ENCODE data around the gene GOLGA5.

Gene GOLGA5

GRCh38 chr14:92751819-92752218 lies 42.3 kb upstream of the GOLGA5 start:
- no peak for TF ChIP-seq CTCF (IDR thresholded peaks at IDR 0.05; ENCODE audit: low read depth, low read length)
- Histone ChIP-seq H3K27ac (no peak overlapping the region; the same call in 1 of the 2 replicates), H3K4me3 (ENCODE audit: low read depth, low read length) (no peak overlapping the region), H3K27me3 (ENCODE audit: insufficient read depth, low read depth, severe bottlenecking) (no peaks in the 10 kb centered on the region), H3K36me3 (no peaks in the 10 kb centered on the region), H3K9me3 (ENCODE audit: severe bottlenecking) (peaks cover 3% of the 10 kb centered on the region)
- DNase-seq = peak; percentile 32

GRCh38 chr14:92753250-92753649 lies 40.9 kb upstream of the GOLGA5 start:
- Histone ChIP-seq H3K27me3 (ENCODE audit: insufficient read depth, low read depth, severe bottlenecking) (no peaks in the 10 kb centered on the region), H3K27ac (no peak overlapping the region), H3K36me3 (no peaks in the 10 kb centered on the region), H3K9me3 (ENCODE audit: severe bottlenecking) (peaks cover 3% of the 10 kb centered on the region), H3K4me3 (ENCODE audit: low read depth, low read length) (no peak overlapping the region)
- no peak for TF ChIP-seq CTCF (IDR thresholded peaks at IDR 0.05; ENCODE audit: low read depth, low read length)
- no peak for DNase-seq

GRCh38 chr14:92754966-92755365 lies 39.1 kb upstream of the GOLGA5 start:
- no peak overlapping the region for H3K4me3 ChIP-seq (ENCODE audit: low read depth, low read length)
- no peak for TF ChIP-seq CTCF (IDR thresholded peaks at IDR 0.05; ENCODE audit: low read depth, low read length)
- H3K27me3 ChIP-seq (ENCODE audit: insufficient read depth, low read depth, severe bottlenecking) = no peaks in the 10 kb centered on the region
- 0 out of 2 replicates have a peak overlapping the region, but pooled peaks have one; percentile 7 for H3K27ac ChIP-seq
- H3K36me3 ChIP-seq = no peaks in the 10 kb centered on the region
- no peak for DNase-seq
- peaks cover 3% of the 10 kb centered on the region for H3K9me3 ChIP-seq (ENCODE audit: severe bottlenecking)

- Histone ChIP-seq H3K27me3 (ENCODE audit: insufficient read depth, low read depth, severe bottlenecking) (no peaks in the 10 kb centered on the region), H3K9me3 (ENCODE audit: severe bottlenecking) (peaks cover 3% of the 10 kb centered on the region), H3K27ac (peak overlapping the region; percentile 21; the same call in 1 of the 2 replicates), H3K4me3 (ENCODE audit: low read depth, low read length) (no peak overlapping the region), H3K36me3 (no peaks in the 10 kb centered on the region)
- peak; percentile 38 for DNase-seq
- no peak for TF ChIP-seq CTCF (IDR thresholded peaks at IDR 0.05; ENCODE audit: low read depth, low read length)
These were observed 38.6 kb upstream of the GOLGA5 start for GRCh38 chr14:92755495-92755894.

GRCh38 chr14:92756446-92756845 lies 37.7 kb upstream of the GOLGA5 start:
- peaks cover 3% of the 10 kb centered on the region for H3K9me3 ChIP-seq (ENCODE audit: severe bottlenecking)
- no peaks in the 10 kb centered on the region for H3K27me3 ChIP-seq (ENCODE audit: insufficient read depth, low read depth, severe bottlenecking)
- no peak overlapping the region for H3K4me3 ChIP-seq (ENCODE audit: low read depth, low read length)
- H3K27ac ChIP-seq = no peak overlapping the region
- no peaks in the 10 kb centered on the region for H3K36me3 ChIP-seq
- TF ChIP-seq CTCF (IDR thresholded peaks at IDR 0.05; ENCODE audit: low read depth, low read length) = no peak
- DNase-seq = no peak

- peak; percentile 55 for DNase-seq
- no peak overlapping the region for H3K4me3 ChIP-seq (ENCODE audit: low read depth, low read length)
- H3K27me3 ChIP-seq (ENCODE audit: insufficient read depth, low read depth, severe bottlenecking) = no peaks in the 10 kb centered on the region
- no peak for TF ChIP-seq CTCF (IDR thresholded peaks at IDR 0.05; ENCODE audit: low read depth, low read length)
- no peaks in the 10 kb centered on the region for H3K9me3 ChIP-seq (ENCODE audit: severe bottlenecking)
- no peaks in the 10 kb centered on the region for H3K36me3 ChIP-seq
- H3K27ac ChIP-seq = no peak overlapping the region
These were observed 34.8 kb upstream of the GOLGA5 start for GRCh38 chr14:92759300-92759678.

All from WERI-Rb-1 (cell line).